ENCODE results near the gene MMP24OS.

The MMP24OS gene

GRCh38 chr20:35291654-35292503, 14.0 kb upstream of the MMP24OS start, which contains the start of gene FAM83C:
Gene FAM83C, minus strand, starts transcription at chr20:35292425. Its CDS starts 121 bp downstream, at chr20:35292304.
- DNase-seq (ENCODE audit: low read depth), result no peak

- DNase-seq (ENCODE audit: low read depth), result no peak
These were observed 13.0 kb upstream of the MMP24OS start for GRCh38 chr20:35290887-35291417.

DNA sequence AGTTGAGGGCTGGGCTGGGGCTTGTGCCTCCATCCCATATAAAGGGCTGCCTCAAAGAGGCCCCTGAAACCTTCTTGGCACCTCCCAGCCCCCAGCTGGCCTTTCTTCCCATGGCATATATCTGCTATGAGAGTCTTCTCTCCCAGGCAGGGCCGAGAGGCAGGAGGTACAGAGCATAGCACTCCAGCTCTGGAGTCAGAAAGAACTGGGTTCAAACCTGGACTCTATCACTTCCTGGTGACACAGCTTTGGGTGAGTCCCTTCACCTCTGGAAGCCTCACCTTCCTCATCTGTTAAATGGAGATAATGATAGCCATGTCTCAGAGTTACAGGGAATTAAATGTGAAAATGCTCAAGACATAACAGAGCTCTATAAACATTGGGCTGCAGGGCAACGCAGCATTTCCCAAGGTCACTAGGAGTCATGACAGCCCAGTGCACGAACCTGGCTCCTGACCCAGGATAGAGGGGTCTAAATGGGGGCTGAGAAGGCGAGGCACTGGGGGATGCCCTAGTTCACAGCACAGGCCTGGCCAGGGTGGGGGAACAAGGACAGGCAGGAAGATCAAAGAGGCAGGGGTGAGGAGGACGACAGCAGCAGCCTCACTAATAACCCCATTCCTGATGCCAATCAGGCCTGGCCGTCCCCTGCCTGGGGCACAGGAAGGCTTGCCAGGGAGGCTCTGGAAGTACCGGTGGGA, 12.4 kb upstream of the MMP24OS start:
- DNase-seq (ENCODE audit: low read depth), result no peak

DNA sequence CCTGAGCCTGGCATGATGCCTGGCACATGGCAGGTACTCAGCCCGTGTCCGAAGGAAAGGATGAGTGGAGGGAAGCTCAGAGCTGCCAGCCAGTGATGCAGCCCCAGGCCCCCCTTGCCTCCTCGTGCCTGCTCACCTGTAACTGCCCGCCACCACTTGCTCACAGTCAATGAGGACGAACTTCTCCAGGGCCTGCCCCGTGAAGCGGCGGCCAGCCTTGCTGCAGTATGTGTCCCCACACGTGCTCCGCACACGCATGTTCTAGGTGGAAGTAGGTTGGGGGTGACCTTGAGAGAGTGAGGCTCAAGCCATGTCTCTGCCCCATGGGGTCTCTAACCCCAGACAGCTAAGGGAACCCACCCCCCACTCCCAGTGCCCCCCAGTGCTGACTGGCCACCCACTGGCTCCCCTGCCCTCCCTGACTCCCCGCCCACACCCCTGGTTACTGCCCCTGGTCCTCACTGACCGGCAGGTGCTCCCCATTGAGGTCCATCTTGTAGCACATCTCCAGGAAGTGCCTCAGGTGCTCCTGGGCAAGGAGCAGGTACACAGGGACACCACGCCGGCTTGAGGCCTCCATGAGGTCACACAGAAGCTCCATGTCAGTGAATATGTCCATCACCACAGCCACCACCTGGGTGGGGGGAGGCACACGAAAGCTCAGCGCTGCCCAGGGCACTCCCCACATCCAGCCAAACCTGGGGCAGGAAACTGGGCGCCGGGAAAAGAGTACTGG, 10.6 kb upstream of the MMP24OS start:
- no peak for DNase-seq (ENCODE audit: low read depth)

DNA sequence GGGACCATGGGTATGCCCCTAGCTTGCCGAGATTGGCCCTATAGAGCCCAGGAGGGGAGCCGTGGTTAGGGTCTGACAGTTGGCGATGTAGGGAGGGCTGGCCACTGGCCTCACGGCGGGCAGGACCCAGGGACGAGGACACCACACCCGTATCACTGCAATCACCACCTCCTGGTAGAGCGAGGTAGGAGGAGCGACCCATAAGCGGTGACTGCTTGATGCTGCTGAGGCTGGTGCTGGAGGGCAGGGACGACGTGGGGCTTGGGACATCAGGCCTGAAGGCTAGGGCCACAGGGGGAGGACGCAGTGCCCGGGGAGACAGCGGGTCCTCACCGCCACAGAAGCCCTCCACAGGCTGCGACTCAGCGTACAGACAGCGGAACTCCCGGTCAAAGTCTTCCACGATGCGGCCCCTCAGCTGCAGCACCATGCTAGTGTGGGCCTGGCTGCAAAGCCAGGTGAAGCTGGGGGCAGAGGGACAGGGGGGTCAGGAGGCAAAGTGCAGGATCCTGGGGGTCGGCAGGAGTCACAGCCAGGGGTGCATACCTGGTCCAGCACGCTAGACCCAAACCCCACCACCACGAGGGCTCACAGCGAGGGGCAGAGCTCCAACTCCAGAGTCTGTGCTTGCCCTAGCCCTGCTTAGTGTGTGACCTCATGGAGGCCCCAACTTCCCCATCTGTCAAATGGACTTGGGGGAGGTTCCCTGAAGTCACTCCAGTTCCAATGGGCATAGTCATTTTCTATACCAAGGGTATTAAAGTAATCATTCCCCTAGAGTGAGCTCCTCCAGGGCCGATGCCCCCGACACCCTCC, 9.8 kb upstream of the MMP24OS start:
- no peak for DNase-seq (ENCODE audit: low read depth)

DNA sequence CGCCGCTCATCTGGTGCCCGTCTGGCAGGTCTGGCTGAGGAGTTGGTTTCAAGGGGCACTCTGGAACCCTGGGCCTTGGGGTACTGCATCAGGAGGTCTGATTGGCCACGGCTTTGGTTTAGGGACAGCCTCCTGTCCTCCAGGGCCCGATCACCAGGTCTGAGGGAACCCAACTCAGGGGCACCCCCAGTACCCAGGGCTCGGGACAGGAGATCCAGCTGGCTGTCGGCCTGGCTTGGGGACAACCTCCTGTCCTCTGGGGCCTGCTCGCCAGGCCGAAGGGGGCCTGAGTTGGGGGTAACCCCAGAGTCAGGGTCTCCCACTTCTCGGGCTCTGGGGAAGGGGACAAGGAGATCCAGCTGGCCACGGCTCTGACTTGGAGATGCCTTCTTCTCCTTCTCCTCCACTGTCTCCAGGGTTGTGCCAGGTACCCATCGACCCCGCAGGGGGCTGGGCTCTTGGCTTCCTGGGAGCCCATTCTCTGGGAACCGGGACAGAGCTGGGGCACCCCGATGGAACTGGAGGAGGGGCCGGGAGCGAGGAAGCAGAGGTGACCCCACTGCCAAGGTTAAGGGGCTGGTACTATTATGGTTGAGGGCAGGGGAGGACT, 9.1 kb upstream of the MMP24OS start:
- DNase-seq (ENCODE audit: low read depth), result no peak

GRCh38 chr20:35286077-35286898, 8.4 kb upstream of the MMP24OS start:
- no peak for DNase-seq (ENCODE audit: low read depth)

DNA sequence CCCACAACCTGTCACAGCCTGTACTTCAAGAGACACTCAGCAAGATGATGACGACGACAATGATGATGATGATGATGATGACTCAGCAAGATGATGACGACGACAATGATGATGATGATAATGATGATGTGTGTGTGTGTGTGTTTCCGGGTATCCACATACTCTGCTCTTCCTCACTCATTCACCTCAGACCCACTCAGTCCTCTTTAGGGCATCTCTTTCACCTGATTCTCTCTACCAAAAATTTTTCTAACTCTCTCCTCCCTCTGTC, 7.8 kb upstream of the MMP24OS start:
- DNase-seq (ENCODE audit: low read depth), result no peak

- DNase-seq (ENCODE audit: low read depth), result no peak
These were observed 7.3 kb upstream of the MMP24OS start for GRCh38 chr20:35284992-35285805.

DNA sequence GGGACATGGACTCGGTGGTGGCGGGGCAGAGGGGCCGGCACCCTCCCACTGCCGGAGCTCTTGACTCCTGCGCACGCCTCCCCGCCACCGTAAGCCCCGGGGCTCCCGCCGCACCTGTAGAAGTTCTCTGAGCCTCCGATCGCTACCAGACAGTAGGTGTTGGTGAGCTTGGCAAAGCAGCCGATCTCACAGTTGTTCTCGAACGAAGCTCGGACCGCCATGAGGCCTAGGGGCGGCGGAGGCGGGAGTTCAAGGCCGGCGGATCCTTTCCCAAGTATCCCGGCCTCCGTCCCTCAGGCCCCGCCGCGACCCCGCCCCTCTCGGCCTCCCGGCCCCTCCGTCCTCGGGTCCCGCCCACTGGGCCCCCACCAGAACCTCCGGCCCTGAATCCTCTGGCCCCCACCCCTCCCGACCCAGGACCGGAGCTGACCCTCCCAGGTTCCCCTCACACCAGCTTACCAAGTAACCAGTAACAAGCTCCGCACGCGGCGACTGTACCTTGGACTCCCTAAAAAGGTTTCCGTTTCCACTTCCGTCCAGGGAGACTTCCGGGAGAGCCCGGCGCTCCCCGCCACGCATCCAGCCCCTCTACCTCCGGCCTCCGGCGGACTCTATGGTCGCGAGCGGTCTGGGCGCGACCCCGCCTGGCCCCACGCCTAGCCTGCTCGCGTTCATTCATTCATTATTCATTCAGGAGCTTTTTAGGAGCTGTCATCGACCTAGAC, 6.5 kb upstream of the MMP24OS start, which contains the start of gene EIF6:
Gene EIF6, minus strand, starts transcription at position 506 of the 725 bp plus-strand sequence. Its CDS starts 285 bp downstream, at position 221.
- peak; percentile 87 for DNase-seq (ENCODE audit: low read depth)

DNA sequence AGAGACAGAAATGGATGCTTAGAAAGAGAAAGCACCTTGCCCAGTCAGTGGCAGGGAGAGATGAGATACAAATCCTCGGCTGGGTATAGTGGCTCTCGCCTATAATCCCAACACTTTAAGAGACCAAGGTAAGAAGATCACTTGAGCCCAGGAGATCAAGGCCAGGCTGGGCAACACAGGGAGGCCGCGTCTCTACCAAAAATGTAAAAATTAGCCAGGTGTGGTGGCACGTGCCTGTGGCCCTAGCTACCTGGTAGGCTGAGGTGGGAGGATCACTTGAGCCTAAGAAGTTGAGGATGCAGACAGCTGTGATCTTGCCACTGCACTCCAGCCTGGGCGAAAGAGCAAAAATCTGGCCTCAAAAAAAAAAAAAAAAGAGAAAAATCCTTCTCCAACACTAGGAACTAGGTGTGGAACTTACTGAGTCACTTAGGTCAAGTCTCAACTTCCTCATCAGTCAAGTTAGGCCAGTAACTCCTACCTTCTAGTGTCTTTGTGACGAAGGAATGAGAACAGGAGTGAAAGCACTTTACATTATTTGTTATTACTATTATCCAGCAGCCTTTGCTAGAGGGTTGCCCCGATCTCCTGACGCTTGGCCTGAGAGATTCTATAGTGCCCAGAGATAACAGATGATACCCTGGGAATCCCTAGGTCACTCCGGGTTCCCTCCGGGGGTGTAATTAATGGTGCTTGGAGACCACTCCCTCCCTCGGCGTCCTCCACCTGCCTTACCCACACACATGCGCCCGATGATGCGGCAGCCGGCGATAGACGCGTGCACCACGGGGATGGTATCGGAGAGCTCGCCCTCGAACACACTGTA, 5.7 kb upstream of the MMP24OS start:
- no peak for DNase-seq (ENCODE audit: low read depth)

DNA sequence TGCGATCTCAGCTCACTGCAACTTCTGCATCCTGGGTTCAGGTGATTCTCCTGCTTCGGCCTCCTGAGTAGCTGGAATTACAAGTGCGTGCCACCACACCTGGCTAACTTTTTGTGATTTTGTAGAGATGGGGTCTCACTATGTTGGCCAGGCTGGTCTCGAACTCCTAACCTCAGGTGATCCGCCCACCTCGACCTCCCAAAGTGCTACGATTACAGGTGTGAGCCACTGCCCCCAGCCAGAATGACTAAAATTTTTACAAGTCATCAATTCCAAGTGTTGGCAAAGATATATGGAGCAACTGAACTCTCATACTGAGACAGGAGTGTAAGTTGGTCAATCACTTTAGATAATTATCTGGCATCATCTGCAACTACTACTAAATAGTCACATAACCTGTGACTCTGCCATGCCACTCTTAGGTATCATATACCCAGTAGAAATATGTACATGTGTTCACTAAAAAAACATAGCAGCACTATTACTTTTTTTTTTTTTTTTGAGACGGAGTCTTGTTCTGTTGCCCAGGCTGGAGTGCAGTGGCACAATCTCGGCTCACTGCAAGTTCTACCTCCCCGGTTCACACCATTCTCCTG, 3.7 kb upstream of the MMP24OS start:
- no peak for DNase-seq (ENCODE audit: low read depth)

GRCh38 chr20:35280523-35280922, 2.6 kb upstream of the MMP24OS start:
- DNase-seq (ENCODE audit: low read depth), result no peak

DNA sequence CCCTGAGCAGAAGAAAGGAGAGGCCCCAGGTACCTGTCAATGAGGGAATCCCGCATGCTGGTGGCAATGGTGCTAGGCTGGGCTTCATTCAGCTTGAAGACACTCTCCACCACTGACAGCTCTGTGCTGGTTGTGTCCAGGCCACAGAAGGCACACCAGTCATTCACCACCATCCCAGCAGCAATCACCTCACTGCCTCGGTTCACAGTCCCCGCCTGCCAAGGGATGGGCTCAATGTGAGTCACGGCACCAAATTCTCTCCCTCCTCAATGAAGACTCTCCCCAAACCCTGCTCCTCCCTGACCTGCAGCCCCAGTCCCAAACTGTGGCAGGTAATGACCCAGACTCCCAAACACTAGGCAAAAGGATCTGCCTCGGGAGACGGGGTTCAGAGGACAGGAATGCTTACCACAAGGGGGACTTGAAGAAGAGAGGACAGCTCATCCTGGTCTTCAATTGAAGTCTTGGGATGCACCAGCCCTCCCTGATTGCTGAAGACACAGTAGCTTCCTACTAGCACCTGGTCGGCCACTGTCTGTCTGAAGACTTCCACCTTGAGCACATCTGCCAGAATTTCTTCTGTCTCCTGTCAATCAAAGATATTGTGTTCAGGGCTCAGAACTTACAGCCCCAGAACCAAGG, 1.7 kb upstream of the MMP24OS start:
- DNase-seq (ENCODE audit: low read depth), result no peak

GRCh38 chr20:35279040-35279439, 1.1 kb upstream of the MMP24OS start:
- peak; percentile 72 for DNase-seq (ENCODE audit: low read depth)

DNA sequence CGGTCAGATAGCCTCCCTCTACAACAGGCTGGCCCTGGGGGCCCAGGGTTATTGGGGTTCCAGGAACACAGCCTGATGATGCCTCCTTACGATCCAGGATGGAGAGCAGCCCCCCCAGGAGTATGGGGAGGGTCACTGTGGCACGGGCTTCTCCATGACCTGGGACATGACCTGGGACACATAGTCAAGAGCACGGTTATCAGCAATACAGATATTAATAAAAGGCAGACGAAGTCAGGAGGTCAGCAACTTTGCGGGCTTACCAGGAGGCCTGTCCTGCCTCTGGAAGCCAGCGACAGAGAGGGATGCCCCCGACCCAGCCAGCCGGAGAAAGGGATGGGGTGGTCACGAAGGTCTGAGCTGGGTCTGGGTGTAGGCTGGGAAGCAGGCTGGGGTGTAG, 795 bp downstream of the MMP24OS start:
- no peak for DNase-seq (ENCODE audit: low read depth)

GRCh38 chr20:35276408-35276807, 1.5 kb downstream of the MMP24OS start:
- no peak for DNase-seq (ENCODE audit: low read depth)

Data from amniotic epithelial cell (primary cell).